ENCODE measurements around the gene HOXA9.
A peak's percentile ranks its signal among the peaks of the same experiment; 100 is the strongest.

DNA sequence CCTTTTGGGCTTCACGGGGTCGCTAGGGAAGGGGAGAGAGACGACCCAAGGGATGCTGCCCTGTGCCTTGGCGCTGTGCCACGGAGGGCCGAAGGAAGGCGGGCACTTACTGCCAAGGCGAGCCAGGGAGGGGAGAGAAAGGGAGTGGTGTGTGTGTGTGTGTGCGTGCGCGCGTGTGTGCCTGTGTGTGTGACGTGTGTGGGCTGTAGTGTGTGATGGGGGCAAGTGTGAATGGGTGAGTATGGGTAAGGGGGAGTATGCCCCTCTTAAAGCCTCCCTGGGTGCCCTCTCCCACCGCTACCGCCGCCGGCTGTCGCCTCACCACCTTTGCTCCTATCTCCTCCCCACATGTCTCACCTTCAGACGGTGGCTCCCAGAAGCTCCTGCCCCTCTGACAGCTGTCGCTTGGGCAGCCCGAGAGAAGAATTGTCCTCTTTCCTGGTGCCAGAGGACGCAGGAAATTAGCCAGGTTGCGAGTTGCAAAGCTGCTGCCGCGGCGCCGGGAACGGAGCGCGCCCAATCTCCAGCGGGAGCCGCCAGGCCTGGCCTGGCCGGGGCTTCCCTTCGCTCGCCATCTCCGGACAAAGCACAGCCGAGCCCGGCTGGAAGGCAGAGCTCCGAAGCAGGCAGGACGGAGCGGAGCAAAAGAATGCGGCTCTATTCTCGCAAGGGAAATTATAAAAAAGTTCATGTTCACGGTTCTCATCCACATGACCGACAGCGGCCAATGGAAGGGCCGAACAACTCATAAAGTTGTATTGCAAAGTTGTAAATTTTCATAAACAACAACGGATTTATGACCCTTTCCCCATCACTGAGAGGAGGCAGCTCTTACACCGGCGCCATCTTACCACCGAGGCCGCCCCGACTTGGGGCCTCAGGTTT lies 13.2 kb downstream of the HOXA9 start, which contains the start of gene HOXA3:
- TF ChIP-seq, protein P1, sequence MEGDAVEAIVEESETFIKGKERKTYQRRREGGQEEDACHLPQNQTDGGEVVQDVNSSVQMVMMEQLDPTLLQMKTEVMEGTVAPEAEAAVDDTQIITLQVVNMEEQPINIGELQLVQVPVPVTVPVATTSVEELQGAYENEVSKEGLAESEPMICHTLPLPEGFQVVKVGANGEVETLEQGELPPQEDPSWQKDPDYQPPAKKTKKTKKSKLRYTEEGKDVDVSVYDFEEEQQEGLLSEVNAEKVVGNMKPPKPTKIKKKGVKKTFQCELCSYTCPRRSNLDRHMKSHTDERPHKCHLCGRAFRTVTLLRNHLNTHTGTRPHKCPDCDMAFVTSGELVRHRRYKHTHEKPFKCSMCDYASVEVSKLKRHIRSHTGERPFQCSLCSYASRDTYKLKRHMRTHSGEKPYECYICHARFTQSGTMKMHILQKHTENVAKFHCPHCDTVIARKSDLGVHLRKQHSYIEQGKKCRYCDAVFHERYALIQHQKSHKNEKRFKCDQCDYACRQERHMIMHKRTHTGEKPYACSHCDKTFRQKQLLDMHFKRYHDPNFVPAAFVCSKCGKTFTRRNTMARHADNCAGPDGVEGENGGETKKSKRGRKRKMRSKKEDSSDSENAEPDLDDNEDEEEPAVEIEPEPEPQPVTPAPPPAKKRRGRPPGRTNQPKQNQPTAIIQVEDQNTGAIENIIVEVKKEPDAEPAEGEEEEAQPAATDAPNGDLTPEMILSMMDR (IDR thresholded peaks at IDR 0.05; ENCODE audit: poor library complexity): no peak
- peak; percentile 67 for TF ChIP-seq EZH2 (IDR thresholded peaks at IDR 0.05; ENCODE audit: borderline replicate concordance)

Data from hepatocyte (in vitro differentiated cells).